RWPE2 (cell line): Measurements from ENCODE around the gene TBC1D5.

Source experiments
- ATAC-seq: fragments of 200-7000 bp; cut with Tn5 transposase; 3 replicates; pipeline ENCODE4 v1.9.1; 2021; ENCODE audit warnings: low read depth
- DNase-seq: peaks from one replicate; pipeline ENCODE4 v3.0.0-alpha.2; 2020; ENCODE audit warnings: low spot score
- H3K27ac ChIP-seq: fragments of 450-650 bp; 2 replicates; pipeline ENCODE4 v1.5.1; 2017; ENCODE audit warnings: mild to moderate bottlenecking; ENCODE audit not compliant: poor library complexity, severe bottlenecking
- H3K27me3 ChIP-seq: fragments of 250-450 bp; sonication (Bioruptor Pico); 2 replicates; pipeline ENCODE4 v1.5.1; 2021; ENCODE audit warnings: mild to moderate bottlenecking, moderate library complexity; ENCODE audit not compliant: insufficient read depth, poor library complexity, severe bottlenecking
- H3K36me3 ChIP-seq: fragments of 250-450 bp; sonication (Bioruptor Pico); 2 replicates; pipeline ENCODE4 v1.5.1; 2020; ENCODE audit warnings: low read depth, mild to moderate bottlenecking, moderate library complexity
- H3K4me1 ChIP-seq: fragments of 250-450 bp; sonication (Bioruptor Pico); 2 replicates; pipeline ENCODE4 v1.5.1; 2021; ENCODE audit warnings: mild to moderate bottlenecking, moderate library complexity; ENCODE audit not compliant: insufficient read depth, poor library complexity, severe bottlenecking
- H3K4me3 ChIP-seq: fragments of 250-450 bp; sonication (Bioruptor Pico); 2 replicates; pipeline ENCODE4 v1.5.1; 2021; ENCODE audit warnings: mild to moderate bottlenecking, moderate library complexity; ENCODE audit not compliant: severe bottlenecking
- H3K9me3 ChIP-seq: fragments of 250-450 bp; sonication (Bioruptor Pico); 2 replicates; pipeline ENCODE4 v1.5.1; 2021; ENCODE audit warnings: mild to moderate bottlenecking, moderate library complexity; ENCODE audit not compliant: severe bottlenecking
- TF ChIP-seq, protein P1 (sequence below): fragments of 450-650 bp; IDR thresholded peaks from one replicate; pipeline ENCODE4 v1.5.1; 2017; ENCODE audit warnings: mild to moderate bottlenecking, moderate library complexity; ENCODE audit not compliant: poor library complexity, severe bottlenecking

TBC1D5 gene

GRCh38 chr3:17257269-17257668, 485.2 kb downstream of the TBC1D5 start:
- ATAC-seq (no peak), DNase-seq (no peak)
- no peaks in the 10 kb centered on the region for H3K9me3 ChIP-seq
- TF ChIP-seq, protein P1, sequence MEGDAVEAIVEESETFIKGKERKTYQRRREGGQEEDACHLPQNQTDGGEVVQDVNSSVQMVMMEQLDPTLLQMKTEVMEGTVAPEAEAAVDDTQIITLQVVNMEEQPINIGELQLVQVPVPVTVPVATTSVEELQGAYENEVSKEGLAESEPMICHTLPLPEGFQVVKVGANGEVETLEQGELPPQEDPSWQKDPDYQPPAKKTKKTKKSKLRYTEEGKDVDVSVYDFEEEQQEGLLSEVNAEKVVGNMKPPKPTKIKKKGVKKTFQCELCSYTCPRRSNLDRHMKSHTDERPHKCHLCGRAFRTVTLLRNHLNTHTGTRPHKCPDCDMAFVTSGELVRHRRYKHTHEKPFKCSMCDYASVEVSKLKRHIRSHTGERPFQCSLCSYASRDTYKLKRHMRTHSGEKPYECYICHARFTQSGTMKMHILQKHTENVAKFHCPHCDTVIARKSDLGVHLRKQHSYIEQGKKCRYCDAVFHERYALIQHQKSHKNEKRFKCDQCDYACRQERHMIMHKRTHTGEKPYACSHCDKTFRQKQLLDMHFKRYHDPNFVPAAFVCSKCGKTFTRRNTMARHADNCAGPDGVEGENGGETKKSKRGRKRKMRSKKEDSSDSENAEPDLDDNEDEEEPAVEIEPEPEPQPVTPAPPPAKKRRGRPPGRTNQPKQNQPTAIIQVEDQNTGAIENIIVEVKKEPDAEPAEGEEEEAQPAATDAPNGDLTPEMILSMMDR, result no peak
- peaks cover 9% of the 10 kb centered on the region; the same call in 1 of the 2 replicates for H3K36me3 ChIP-seq
- H3K27ac ChIP-seq, result no peak overlapping the region
- H3K4me1 ChIP-seq, result no peaks in the 10 kb centered on the region
- no peaks in the 10 kb centered on the region for H3K27me3 ChIP-seq
- H3K4me3 ChIP-seq, result no peak overlapping the region

DNA sequence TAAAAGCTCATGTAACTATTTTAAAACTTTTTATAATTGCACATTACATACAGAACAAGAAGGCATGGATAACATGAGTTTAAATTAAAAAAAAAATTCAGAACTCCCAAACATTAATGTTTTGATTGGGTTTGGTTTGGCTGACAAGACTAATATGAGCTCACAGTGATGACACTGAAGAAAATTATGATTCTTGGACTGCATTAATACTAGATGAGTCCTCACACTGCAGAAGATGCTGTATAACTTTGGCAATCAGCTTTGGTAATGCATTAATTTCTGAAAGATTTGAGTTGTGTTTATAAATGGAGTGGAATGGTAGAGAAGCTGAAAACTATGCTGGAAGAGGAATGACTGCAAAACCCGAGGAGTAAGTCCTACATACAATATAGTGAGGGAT, 498.8 kb downstream of the TBC1D5 start:
- no peaks in the 10 kb centered on the region for H3K27me3 ChIP-seq
- H3K36me3 ChIP-seq, result no peaks in the 10 kb centered on the region; the same call in 1 of the 2 replicates
- no peak overlapping the region for H3K4me3 ChIP-seq
- H3K27ac ChIP-seq, result no peak overlapping the region
- no peak for ATAC-seq
- H3K4me1 ChIP-seq, result peaks cover 6% of the 10 kb centered on the region
- TF ChIP-seq, protein P1, result no peak
- no peaks in the 10 kb centered on the region for H3K9me3 ChIP-seq
- no peak for DNase-seq

DNA sequence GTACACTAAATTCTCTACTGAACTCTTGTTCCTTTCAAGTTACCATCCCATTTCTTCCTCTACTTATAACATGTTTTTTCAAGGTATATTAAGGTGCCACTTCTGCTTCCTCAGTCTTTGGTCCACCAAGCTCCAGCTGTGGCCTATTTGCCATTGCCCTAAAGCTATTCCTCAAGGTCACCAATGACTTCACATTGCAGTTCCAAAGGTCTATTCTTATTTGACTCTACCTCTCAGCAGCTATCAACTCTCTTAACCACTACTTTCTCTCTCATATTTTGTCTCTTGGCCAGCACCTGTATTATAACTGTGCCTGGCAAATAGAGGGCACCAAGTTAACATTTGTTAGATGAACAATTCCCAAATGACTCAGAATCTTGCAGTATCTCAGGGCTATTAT, 503.0 kb downstream of the TBC1D5 start:
- Histone ChIP-seq H3K27me3 (no peaks in the 10 kb centered on the region), H3K4me1 (no peaks in the 10 kb centered on the region), H3K4me3 (no peak overlapping the region), H3K9me3 (no peaks in the 10 kb centered on the region), H3K36me3 (peaks cover 11% of the 10 kb centered on the region), H3K27ac (no peak overlapping the region)
- no peak for ATAC-seq
- no peak for DNase-seq
- TF ChIP-seq, protein P1, result no peak

- Histone ChIP-seq H3K4me3 (no peak overlapping the region), H3K27me3 (no peaks in the 10 kb centered on the region), H3K36me3 (peaks cover 11% of the 10 kb centered on the region), H3K27ac (no peak overlapping the region), H3K4me1 (no peaks in the 10 kb centered on the region), H3K9me3 (no peaks in the 10 kb centered on the region)
- DNase-seq (no peak), ATAC-seq (0 out of 3 replicates have a peak, but pooled peaks have one; percentile 48)
- TF ChIP-seq, protein P1, result no peak
Measured at GRCh38 chr3:17238023-17238422, 504.4 kb downstream of the TBC1D5 start.

- no peak for ATAC-seq
- no peaks in the 10 kb centered on the region for H3K4me1 ChIP-seq
- no peak overlapping the region for H3K4me3 ChIP-seq
- TF ChIP-seq, protein P1, result no peak
- no peaks in the 10 kb centered on the region for H3K9me3 ChIP-seq
- no peaks in the 10 kb centered on the region for H3K27me3 ChIP-seq
- no peak for DNase-seq
- no peak overlapping the region for H3K27ac ChIP-seq
- H3K36me3 ChIP-seq, result peaks cover 11% of the 10 kb centered on the region
Measured at GRCh38 chr3:17235310-17235709, 507.1 kb downstream of the TBC1D5 start.
